Stimulated activated CD8-positive, alpha-beta memory T cell treated with anti-CD3 and anti-CD28 coated beads, Interleukin-2, amount 100 ng/mL, for 48 hours (primary cell): ENCODE results near the gene RIN2.

ENCODE experiments used
- DNase-seq, 2 donors: peaks; one replicate each; pipeline ENCODE4 v3.0.0-alpha.2; 2020; ENCODE audit warnings: low read depth in 2 of 2

The RIN2 gene, protein sequence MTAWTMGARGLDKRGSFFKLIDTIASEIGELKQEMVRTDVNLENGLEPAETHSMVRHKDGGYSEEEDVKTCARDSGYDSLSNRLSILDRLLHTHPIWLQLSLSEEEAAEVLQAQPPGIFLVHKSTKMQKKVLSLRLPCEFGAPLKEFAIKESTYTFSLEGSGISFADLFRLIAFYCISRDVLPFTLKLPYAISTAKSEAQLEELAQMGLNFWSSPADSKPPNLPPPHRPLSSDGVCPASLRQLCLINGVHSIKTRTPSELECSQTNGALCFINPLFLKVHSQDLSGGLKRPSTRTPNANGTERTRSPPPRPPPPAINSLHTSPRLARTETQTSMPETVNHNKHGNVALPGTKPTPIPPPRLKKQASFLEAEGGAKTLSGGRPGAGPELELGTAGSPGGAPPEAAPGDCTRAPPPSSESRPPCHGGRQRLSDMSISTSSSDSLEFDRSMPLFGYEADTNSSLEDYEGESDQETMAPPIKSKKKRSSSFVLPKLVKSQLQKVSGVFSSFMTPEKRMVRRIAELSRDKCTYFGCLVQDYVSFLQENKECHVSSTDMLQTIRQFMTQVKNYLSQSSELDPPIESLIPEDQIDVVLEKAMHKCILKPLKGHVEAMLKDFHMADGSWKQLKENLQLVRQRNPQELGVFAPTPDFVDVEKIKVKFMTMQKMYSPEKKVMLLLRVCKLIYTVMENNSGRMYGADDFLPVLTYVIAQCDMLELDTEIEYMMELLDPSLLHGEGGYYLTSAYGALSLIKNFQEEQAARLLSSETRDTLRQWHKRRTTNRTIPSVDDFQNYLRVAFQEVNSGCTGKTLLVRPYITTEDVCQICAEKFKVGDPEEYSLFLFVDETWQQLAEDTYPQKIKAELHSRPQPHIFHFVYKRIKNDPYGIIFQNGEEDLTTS

GRCh38 chr20:19758133-19758500 is at the start of gene RIN2:
RIN2 (plus strand) TSS chr20:19758258; CDS start chr20:19889602, 131,344 bp downstream.
- no peak for DNase-seq

- no peak for DNase-seq
Measured at GRCh38 chr20:19709635-19710335, 48.3 kb upstream of the RIN2 start.

DNA sequence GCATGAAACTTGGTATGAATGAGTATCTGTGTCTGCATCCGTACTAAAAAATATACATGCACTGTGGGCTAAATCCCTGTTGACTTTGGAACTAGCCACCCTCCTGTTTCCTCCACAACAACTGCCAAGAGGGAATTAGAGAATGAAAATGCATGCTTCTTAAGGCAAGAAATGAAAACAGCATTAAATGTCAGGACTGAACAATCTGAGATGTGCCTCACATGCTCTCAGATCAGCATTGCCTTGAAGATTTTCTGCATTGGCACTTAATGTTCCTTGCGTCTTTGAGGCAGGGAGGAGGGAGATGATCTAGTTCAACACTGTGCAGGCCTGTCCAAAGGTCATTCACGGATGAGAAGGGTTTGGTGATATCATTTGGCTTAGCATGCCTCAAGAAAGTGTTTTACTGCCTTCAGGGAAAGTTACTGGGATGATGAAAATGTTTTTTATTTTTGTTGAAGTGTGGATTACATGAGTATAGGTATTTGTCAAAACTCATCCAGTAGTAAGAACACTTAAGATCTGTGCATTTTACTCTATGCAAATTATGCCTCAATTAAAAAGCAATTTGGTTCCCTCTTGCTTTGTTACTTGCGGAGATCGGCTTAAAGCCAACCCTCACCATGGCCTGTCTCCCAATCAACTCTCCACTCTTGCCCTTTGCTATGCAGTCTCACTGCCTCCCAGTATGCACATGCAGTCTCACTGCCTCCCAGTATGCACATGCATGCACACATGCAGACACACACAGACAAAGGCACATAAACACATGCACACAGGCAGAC is 47.5 kb upstream of the RIN2 start:
- no peak for DNase-seq

GRCh38 chr20:19711126-19711525 is 46.9 kb upstream of the RIN2 start:
- no peak for DNase-seq

GRCh38 chr20:19712721-19713260 is 45.3 kb upstream of the RIN2 start:
- no peak for DNase-seq

- no peak for DNase-seq
Measured at GRCh38 chr20:19713822-19714578, 44.1 kb upstream of the RIN2 start.

DNA sequence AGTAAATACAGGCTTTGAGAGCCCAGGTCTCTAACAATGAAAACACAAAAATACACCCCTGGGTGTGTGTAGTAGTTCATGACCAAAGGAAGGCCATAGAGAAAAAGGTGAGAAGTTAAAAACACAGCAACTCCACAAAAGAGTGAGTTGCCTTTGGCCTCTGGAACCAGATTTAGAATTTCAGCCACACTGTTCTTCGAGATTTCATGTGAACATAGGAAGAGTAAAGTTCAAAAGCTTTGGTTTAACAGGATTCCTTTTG is 43.5 kb upstream of the RIN2 start:
- DNase-seq: no peak

- no peak for DNase-seq
Measured at GRCh38 chr20:19715986-19716385, 42.1 kb upstream of the RIN2 start.

DNA sequence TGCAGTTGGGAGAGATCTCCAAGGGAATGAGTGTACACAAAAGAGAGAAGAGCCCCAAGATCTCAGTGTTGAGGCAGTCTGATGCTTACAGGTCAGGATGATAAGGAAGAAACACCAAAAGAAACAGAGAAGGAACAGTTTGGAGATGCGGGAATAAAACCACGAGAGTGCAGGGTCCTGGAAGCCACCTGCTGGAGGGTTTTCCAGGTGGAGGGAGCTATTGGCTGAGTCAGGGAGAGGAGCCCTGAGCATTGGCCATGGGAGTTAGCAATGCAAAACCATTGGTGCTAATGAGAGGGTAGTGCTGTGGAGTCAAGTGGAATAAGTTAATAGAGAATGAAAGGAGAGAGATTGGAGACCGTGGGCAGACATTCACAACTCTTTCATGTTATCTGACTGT is 39.2 kb upstream of the RIN2 start:
- DNase-seq: no peak

- DNase-seq: no peak
Measured at GRCh38 chr20:19720991-19721390, 37.1 kb upstream of the RIN2 start.

- no peak for DNase-seq
Measured at GRCh38 chr20:19723051-19723450, 35.0 kb upstream of the RIN2 start.

GRCh38 chr20:19723813-19724430 is 34.1 kb upstream of the RIN2 start:
- DNase-seq: no peak

DNA sequence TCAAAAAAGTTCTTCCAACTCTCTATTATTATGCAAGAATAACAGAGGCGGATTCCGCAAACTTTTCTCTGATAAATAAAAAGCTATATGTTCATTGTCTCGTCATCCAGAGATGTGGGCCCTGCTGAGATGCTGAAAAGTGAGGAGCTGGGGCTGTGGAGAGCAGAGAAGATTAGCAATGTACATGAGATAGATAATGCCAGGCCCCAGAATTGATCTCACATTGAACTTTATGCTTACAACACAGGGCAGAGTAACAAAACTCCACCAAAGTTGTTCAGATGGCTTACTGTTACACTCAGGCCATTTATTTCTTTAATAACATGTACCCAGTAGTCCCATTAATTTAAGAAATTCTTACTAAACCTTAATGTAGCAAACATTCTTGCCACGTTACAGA is 32.7 kb upstream of the RIN2 start:
- no peak for DNase-seq

DNA sequence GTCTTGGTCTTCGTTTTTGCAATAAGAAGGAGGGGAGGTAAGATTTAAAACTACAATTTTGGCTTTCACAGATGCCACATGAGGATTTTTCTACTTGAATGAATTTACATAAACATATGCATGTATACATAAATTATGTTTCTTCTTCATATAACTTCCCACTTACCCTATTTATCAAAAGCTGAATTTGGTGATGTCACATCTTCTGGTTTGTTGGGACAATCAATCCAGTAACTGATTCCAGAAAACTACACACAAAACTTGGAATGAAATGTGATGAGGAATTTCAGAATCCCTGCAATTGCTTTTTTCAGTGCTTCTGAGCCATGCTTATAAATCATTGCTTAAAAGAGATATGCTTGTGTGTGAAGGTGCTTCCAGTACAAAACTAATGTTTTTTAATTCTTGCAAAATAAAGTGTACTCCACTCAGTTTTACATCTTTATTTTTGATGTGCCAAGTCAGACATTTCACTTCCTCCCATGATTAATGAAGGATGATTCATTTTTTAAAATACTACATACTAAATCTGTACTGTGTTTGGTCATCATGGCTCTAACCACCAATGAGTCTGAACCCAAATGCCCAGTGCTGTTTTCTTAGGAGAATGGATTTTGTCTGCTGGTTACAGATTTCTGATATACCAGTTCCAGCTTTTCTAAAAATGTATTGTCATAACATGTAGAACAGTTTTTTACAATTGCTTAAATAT is 32.1 kb upstream of the RIN2 start:
- no peak for DNase-seq

- DNase-seq: no peak
Measured at GRCh38 chr20:19727251-19727847, 30.7 kb upstream of the RIN2 start.

DNA sequence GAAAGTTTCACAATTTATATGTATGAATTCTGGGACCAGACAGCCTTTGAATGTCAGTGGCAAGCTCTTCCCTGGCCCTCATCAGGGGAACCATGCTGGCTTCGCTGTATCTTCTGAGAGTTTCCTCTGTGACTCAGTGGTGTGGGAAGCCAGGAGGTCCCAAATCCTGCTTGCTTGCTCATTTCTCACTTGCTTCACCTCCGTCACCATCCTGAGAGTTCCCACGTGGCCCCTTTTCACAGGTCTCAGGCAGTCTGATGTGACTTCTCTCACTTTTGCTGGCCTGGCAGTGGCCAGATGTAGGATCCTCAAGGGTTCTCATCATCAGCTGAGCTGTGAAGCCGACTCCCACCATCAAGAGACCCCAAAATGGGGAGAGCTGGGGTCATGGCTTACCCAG is 28.4 kb upstream of the RIN2 start:
- no peak for DNase-seq

- no peak for DNase-seq
Measured at GRCh38 chr20:19730706-19731105, 27.4 kb upstream of the RIN2 start.

DNA sequence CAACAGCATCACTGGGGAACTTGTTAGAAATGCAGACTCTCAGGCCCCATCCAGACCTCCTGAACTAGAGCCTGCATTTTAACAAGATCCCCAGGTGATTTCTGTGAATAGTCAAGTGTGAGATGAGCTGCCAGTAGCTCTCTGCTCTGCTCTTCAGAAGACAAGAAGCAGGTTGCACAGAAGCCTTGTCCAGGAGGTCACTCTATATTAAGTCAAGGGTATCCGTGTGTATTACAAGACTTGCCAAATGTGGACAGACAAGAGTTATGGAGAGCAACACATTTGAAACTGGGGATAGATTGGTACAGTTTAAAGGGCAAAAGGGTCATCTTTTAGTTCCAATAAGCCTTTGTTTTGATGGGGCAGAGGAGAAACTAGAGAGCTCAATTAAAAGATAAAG is 23.2 kb upstream of the RIN2 start:
- DNase-seq: no peak

DNA sequence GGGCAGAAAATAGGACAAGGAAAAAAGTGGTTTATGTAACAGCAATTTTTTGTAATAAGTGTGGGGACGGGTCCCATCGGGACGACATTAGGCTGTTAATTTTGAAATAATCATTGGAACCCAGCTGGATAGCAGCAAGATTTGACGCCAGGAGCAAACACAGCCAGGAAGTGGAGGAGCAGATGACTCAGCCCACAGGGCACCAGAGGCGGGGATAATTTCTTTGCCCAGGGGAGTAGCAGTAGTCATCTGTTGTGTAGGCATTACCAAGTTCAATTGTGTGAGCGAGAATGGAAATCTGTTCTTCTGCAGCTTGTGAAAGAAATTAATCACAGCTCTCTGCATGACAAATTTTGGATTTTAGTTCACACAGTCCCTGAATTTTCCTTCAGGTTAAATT is 22.6 kb upstream of the RIN2 start:
- no peak for DNase-seq
